ENCODE measurements around the gene PARVB. TPM values are rescaled to one million over a fixed set of nuclear protein-coding genes. Genes with fewer than 3 reads are reported as not detected.

Gene PARVB
- total and polyA plus RNA-seq, 9 of the 15 experiments (the other 6 are each of a cell fraction or from before 2014, with no cell fraction given), result 1.1 to 59.2 (median 29.2) TPM

- no peaks in the 10 kb centered on the region for H3K9me3 ChIP-seq (replicated peaks; ENCODE audit: control insufficient read depth, insufficient read depth, low read depth, low read length)
- FAIRE-seq, result no peak
- CTCF ChIA-PET (ENCODE audit: low intra/inter-chr PET ratio), result no interaction called here
- no peak overlapping the region for H3K4me2 ChIP-seq (ENCODE audit: insufficient read depth, low read length)
- DNase-seq (ENCODE audit: extremely low read depth in 1 of 4, low spot score in 3 of 4), result no peak
- ATAC-seq, result no peak
- in situ Hi-C loops (cut with MboI), result loop anchor here (5.0 kb wide), 1 partner anchor 78 kb away; no protein-coding TSS in a partner anchor
- H3K79me2 ChIP-seq (ENCODE audit: control insufficient read depth, insufficient read depth, low read length), result no peaks in the 10 kb centered on the region
- no peaks in the 10 kb centered on the region for H3K27me3 ChIP-seq (ENCODE audit: control insufficient read depth in 2 of 2, insufficient read depth in 2 of 2, low read length in 2 of 2)
- H3K4me1 ChIP-seq (replicated peaks in 1 of 2; ENCODE audit: control insufficient read depth in 2 of 2, insufficient read depth in 2 of 2, low read length in 2 of 2), result peaks cover 7% of the 10 kb centered on the region in 2 experiments; a peak in 4 of 5 replicates
- BruUV-seq (replicated peaks), result no TSS peak
- H3K27ac ChIP-seq (ENCODE audit: extremely low read depth, low read depth, low read length), result no peak overlapping the region
- H3K9ac ChIP-seq (ENCODE audit: insufficient read depth in 1 of 2, low read depth in 2 of 2, low read length in 2 of 2), result no peak overlapping the region
- 84% methylated on average over 3 of the region's 3 CpGs for WGBS (ENCODE audit: insufficient coverage, low coverage, missing lambda C conversion rate)
- no peaks in the 10 kb centered on the region for H4K20me1 ChIP-seq (replicated peaks; ENCODE audit: control insufficient read depth, insufficient read depth, low read length)
- POLR2A ChIA-PET, result interaction anchor here (0.6 kb wide), 1 partner anchor 1171 kb away, joined by 3 read pairs; no protein-coding TSS in a partner anchor
- peaks cover 30% of the 10 kb centered on the region; the same call in 1 of the 3 replicates for H3K36me3 ChIP-seq (ENCODE audit: control insufficient read depth, insufficient read depth, low read length)
- no peak overlapping the region for H2AFZ ChIP-seq (ENCODE audit: low read depth, low read length)
- H3K4me3 ChIP-seq, result no peak overlapping the region
- H3K9me1 ChIP-seq (ENCODE audit: control insufficient read depth, insufficient read depth, low read length), result no peaks in the 10 kb centered on the region
- intact Hi-C loops (cut with micrococcal nuclease), result loop anchor here (10.0 kb wide), 1 partner anchor 625 kb away; no protein-coding TSS in a partner anchor
- TF ChIP-seq MAX (CRISPR knock-in tag; IDR thresholded peaks at IDR 0.05) (no peak), MEIS2 (IDR thresholded peaks at IDR 0.05; ENCODE audit: partially characterized antibody) (no peak), TEAD4 (IDR thresholded peaks at IDR 0.05; ENCODE audit: low read length) (no peak), TEAD4 (CRISPR knock-in tag; IDR thresholded peaks at IDR 0.05; ENCODE audit: borderline replicate concordance) (no peak), ETS1 (conservative IDR thresholded peaks at IDR 0.05; ENCODE audit: control insufficient read depth, low read depth, low read length) (no peak), RBM34 (IDR thresholded peaks at IDR 0.05; ENCODE audit: borderline replicate concordance, insufficient read depth, low read length) (no peak), ZNF146 (CRISPR knock-in tag; IDR thresholded peaks at IDR 0.05; ENCODE audit: unreplicated experiment) (no peak), CREB3L1 (IDR thresholded peaks at IDR 0.05; ENCODE audit: borderline replicate concordance, low read depth) (no peak), SRSF1 (IDR thresholded peaks at IDR 0.05; ENCODE audit: low read depth, low read length) (no peak), ZNF764 (CRISPR knock-in tag; IDR thresholded peaks at IDR 0.05; ENCODE audit: low read depth) (no peak), SIX5 (IDR thresholded peaks at IDR 0.05; ENCODE audit: borderline replicate concordance in 1 of 2, insufficient read depth in 1 of 2, low read depth in 1 of 2, low read length in 2 of 2) (no peak), ZBTB8A (IDR thresholded peaks at IDR 0.05; ENCODE audit: partially characterized antibody) (no peak), ZNF79 (CRISPR knock-in tag; IDR thresholded peaks at IDR 0.05; ENCODE audit: low read depth) (no peak), HNRNPLL (IDR thresholded peaks at IDR 0.05; ENCODE audit: low read depth, low read length, poor library complexity, severe bottlenecking) (no peak), ZNF212 (CRISPR knock-in tag; IDR thresholded peaks at IDR 0.05) (no peak), RAD21 (CRISPR knock-in tag; conservative IDR thresholded peaks at IDR 0.05 in 1 of 2, IDR thresholded peaks at IDR 0.05 in 1 of 2) (no peak), SREBF1 (IDR thresholded peaks at IDR 0.05; ENCODE audit: borderline replicate concordance, low read depth, low read length) (no peak), ZNF766 (CRISPR knock-in tag; conservative IDR thresholded peaks at IDR 0.05) (no peak)
These were observed 24.7 kb upstream of the PARVB start for GRCh38 chr22:43999378-43999777.
